Dermis blood vessel endothelial cell (primary cell): ENCODE measurements around the gene COBL. TPM values are rescaled to one million over a fixed set of nuclear protein-coding genes. Genes with fewer than 3 reads are reported as not detected.

Source experiments
- DNase-seq: peaks from one replicate; pipeline ENCODE4 v3.0.0; 2010
- total RNA-seq: library from RNA; depleted of rRNA; stranded (reverse); fragments of >200 nt; gene quantifications from 2 replicates; pipeline ENCODE4 v1.2.3, GENCODE V29; 2014

The COBL gene
- total RNA-seq, 1 donor from 2014 or later = under 0.01 TPM

- no peak for DNase-seq
Observed at GRCh38 chr7:51249187-51249945, 67.2 kb downstream of the COBL start.

- DNase-seq = no peak
Observed at GRCh38 chr7:51246258-51247245, 70.1 kb downstream of the COBL start.

- no peak for DNase-seq
Observed at GRCh38 chr7:51244885-51245284, 71.7 kb downstream of the COBL start.

- no peak for DNase-seq
Observed at GRCh38 chr7:51244053-51244452, 72.6 kb downstream of the COBL start.

GRCh38 chr7:51243631-51244030, 73.0 kb downstream of the COBL start:
- DNase-seq = no peak

- no peak for DNase-seq
Observed at GRCh38 chr7:51242881-51243518, 73.6 kb downstream of the COBL start.

- DNase-seq = no peak
Observed at GRCh38 chr7:51242007-51242691, 74.5 kb downstream of the COBL start.

GRCh38 chr7:51240868-51241267, 75.7 kb downstream of the COBL start:
- DNase-seq = no peak

- no peak for DNase-seq
Observed at GRCh38 chr7:51239691-51240090, 76.9 kb downstream of the COBL start.

- no peak for DNase-seq
Observed at GRCh38 chr7:51238981-51239495, 77.6 kb downstream of the COBL start.

- DNase-seq = no peak
Observed at GRCh38 chr7:51237446-51238133, 79.0 kb downstream of the COBL start.

- DNase-seq = no peak
Observed at GRCh38 chr7:51236470-51237132, 80.0 kb downstream of the COBL start.

- DNase-seq = no peak
Observed at GRCh38 chr7:51235593-51236313, 80.9 kb downstream of the COBL start.

GRCh38 chr7:51234609-51235308, 81.8 kb downstream of the COBL start:
- DNase-seq = no peak

- no peak for DNase-seq
Observed at GRCh38 chr7:51234139-51234538, 82.5 kb downstream of the COBL start.

GRCh38 chr7:51233374-51233773, 83.2 kb downstream of the COBL start:
- DNase-seq = no peak

GRCh38 chr7:51230723-51231122, 85.9 kb downstream of the COBL start:
- DNase-seq = no peak

- no peak for DNase-seq
Observed at GRCh38 chr7:51230324-51230625, 86.3 kb downstream of the COBL start.

GRCh38 chr7:51229620-51230323, 86.8 kb downstream of the COBL start:
- no peak for DNase-seq
